ENCODE results near the gene HDGFL1.

HDGFL1 gene

DNA sequence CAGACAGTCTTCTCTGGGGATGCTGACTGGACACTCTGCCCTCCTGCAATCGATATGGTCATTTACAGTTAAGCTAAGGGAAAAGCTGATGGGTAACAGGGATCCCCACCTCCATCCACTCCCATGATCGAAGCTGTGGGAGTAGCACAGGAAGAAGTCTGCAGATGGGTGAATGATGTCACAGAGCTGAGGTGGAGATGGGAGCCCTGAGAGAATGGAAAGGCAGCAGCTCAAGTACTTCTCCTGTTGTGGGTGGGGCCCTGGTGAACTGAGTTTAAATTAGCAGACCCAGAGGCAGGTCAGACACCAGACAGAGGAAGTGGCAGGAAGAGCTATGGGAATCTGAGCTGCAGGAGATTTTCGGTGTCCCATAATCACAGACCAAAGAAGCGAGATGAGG, 29.0 kb downstream of the HDGFL1 start:
- H3K4me3 ChIP-seq (replicated peaks in 1 of 2; ENCODE audit: low read depth in 2 of 2, low read length in 2 of 2), result no peak overlapping the region
- DNase-seq (ENCODE audit: low read depth in 2 of 2), result no peak
- TF ChIP-seq, protein P1, sequence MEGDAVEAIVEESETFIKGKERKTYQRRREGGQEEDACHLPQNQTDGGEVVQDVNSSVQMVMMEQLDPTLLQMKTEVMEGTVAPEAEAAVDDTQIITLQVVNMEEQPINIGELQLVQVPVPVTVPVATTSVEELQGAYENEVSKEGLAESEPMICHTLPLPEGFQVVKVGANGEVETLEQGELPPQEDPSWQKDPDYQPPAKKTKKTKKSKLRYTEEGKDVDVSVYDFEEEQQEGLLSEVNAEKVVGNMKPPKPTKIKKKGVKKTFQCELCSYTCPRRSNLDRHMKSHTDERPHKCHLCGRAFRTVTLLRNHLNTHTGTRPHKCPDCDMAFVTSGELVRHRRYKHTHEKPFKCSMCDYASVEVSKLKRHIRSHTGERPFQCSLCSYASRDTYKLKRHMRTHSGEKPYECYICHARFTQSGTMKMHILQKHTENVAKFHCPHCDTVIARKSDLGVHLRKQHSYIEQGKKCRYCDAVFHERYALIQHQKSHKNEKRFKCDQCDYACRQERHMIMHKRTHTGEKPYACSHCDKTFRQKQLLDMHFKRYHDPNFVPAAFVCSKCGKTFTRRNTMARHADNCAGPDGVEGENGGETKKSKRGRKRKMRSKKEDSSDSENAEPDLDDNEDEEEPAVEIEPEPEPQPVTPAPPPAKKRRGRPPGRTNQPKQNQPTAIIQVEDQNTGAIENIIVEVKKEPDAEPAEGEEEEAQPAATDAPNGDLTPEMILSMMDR (IDR thresholded peaks at IDR 0.05; ENCODE audit: low read depth, low read length), result no peak

GRCh38 chr6:22600059-22600458, 30.7 kb downstream of the HDGFL1 start:
- peak in 1 of 2 donors; percentile 34 for DNase-seq (ENCODE audit: low read depth in 2 of 2)
- no peak overlapping the region for H3K4me3 ChIP-seq (replicated peaks in 1 of 2; ENCODE audit: low read depth in 2 of 2, low read length in 2 of 2)
- TF ChIP-seq, protein P1 (IDR thresholded peaks at IDR 0.05; ENCODE audit: low read depth, low read length), result no peak

DNA sequence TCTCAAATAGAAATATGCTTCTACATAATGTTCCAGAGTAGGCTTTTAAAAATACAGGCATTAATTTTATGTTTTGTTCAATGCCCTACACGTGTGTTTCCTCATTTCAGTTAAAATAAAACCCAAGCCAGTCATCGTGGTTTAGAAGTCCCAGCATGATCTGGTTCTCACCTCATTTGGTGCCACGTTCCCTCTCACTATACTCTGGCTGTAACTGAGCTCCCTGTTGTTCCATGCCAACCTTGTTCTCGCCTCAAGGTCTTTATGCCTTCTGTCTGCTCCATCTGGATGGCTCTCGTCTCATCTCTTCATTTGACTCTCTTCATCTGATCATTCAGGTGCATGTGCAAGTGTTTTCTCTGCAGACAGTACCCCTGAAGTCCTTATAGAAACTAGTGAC, 32.6 kb downstream of the HDGFL1 start:
- no peak overlapping the region for H3K4me3 ChIP-seq (replicated peaks in 1 of 2; ENCODE audit: low read depth in 2 of 2, low read length in 2 of 2)
- DNase-seq (ENCODE audit: low read depth in 2 of 2), result no peak
- TF ChIP-seq, protein P1 (IDR thresholded peaks at IDR 0.05; ENCODE audit: low read depth, low read length), result no peak

DNA sequence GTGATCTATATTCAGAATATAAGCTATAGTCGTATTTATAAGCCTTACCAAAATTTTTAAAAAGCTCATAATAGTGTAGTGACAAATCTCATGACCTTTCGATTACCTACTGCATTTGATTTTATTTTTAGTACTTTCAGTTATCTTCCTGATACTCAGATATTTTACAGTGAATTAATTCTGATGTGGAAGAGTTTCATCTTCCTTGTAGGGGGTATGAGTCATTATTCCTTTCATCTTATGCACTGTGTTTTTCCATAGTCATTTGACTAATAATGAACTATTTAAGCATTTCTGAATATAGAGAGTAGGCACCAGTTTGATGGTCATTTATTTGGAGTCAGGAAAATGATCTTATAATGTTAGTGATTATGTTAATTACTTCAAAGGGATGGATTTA, 36.4 kb downstream of the HDGFL1 start:
- TF ChIP-seq, protein P1 (IDR thresholded peaks at IDR 0.05; ENCODE audit: low read depth, low read length), result no peak
- H3K4me3 ChIP-seq (replicated peaks in 1 of 2; ENCODE audit: low read depth in 2 of 2, low read length in 2 of 2), result no peak overlapping the region
- DNase-seq (ENCODE audit: low read depth in 2 of 2), result peak in 1 of 2 donors; percentile 12

GRCh38 chr6:22610127-22610526, 40.8 kb downstream of the HDGFL1 start:
- no peak overlapping the region for H3K4me3 ChIP-seq (replicated peaks in 1 of 2; ENCODE audit: low read depth in 2 of 2, low read length in 2 of 2)
- TF ChIP-seq, protein P1 (IDR thresholded peaks at IDR 0.05; ENCODE audit: low read depth, low read length), result no peak
- no peak for DNase-seq (ENCODE audit: low read depth in 2 of 2)

- peak in 1 of 2 donors; percentile 70 for DNase-seq (ENCODE audit: low read depth in 2 of 2)
- no peak overlapping the region for H3K4me3 ChIP-seq (replicated peaks in 1 of 2; ENCODE audit: low read depth in 2 of 2, low read length in 2 of 2)
- TF ChIP-seq, protein P1 (IDR thresholded peaks at IDR 0.05; ENCODE audit: low read depth, low read length), result no peak
These were observed 42.9 kb downstream of the HDGFL1 start for GRCh38 chr6:22612236-22612635.

DNA sequence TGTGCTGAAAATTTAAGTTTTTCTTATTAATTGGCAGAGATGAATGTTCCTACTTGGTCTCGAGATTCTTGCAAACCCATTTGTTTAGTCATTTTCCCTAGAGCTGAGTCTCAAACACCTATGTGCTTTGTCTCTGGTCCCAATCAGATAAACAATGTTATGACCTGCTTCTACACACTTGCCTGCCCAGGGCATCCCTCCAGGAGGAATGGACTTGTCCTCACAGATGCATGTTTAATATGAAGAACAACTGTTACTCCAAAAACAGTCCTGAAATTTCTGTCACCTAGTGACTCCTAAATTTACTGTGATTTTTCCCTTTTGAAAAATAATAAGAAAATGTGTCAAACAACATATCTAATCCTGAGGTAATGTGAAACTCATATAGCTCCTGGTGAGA, 43.7 kb downstream of the HDGFL1 start:
- TF ChIP-seq, protein P1 (IDR thresholded peaks at IDR 0.05; ENCODE audit: low read depth, low read length), result no peak

More for the DNA sequence above, 43.7 kb downstream of the HDGFL1 start:
- no peak overlapping the region for H3K4me3 ChIP-seq (replicated peaks in 1 of 2; ENCODE audit: low read depth in 2 of 2, low read length in 2 of 2)
- DNase-seq (ENCODE audit: low read depth in 2 of 2), result no peak

Data from cardiac fibroblast (primary cell).